Right cardiac atrium (tissue), 5 donors: ENCODE results near the gene ATF6. TPM values are rescaled to one million over a fixed set of nuclear protein-coding genes. Genes with fewer than 3 reads are reported as not detected.
"Not testable (repeated sequence)": the region's sequence is repeated elsewhere in the genome, so short reads cannot be mapped to it uniquely, and the experiment has no call there.

Experiments used
- ATAC-seq, 2 donors: fragments of 200-7000 bp; cut with Tn5 transposase; one replicate each; pipeline versions ENCODE4 v1.8.0 to v1.9.1; 2020; ENCODE audit warnings: moderate library complexity in 2 of 2, mild to moderate bottlenecking in 1 of 2
- DNase-seq, 3 donors: peaks; one replicate each; pipeline ENCODE4 v3.0.0-alpha.2; 2020
- H3K27ac ChIP-seq: one replicate; pipeline ENCODE4 v1.5.1; 2013; ENCODE audit warnings: mild to moderate bottlenecking, low read length, control low read depth, moderate library complexity
- H3K27me3 ChIP-seq: one replicate; pipeline ENCODE4 v1.6.1; 2013; ENCODE audit not compliant: control insufficient read depth, insufficient read depth
- H3K4me1 ChIP-seq: one replicate; pipeline ENCODE4 v1.6.1; 2013; ENCODE audit warnings: low read length; ENCODE audit not compliant: control insufficient read depth, insufficient read depth
- H3K4me3 ChIP-seq: one replicate; pipeline ENCODE4 v1.5.1; 2013; ENCODE audit warnings: low read length, control low read depth
- H3K9me3 ChIP-seq: one replicate; pipeline ENCODE4 v1.6.1; 2013; ENCODE audit warnings: low read length; ENCODE audit not compliant: control insufficient read depth
- WGBS: extraction: QIAGEN DNeasy Blood & Tissue Kit; methylation state at CpG from one replicate; pipeline ENCODE4 v1.1.7; 2013; 5-methylcytosine and 5-hydroxymethylcytosine counted together
- intact Hi-C, 4 donors: fragments of 100-400 bp; cut with DNase I; formaldehyde crosslinking; loops; one replicate each; pipeline versions ENCODE4 v1.11.0 to v1.14.0; 2022 to 2023
- polyA plus RNA-seq: library from polyadenylated mRNA; stranded (reverse); fragments of 200-250 nt; gene quantifications from one replicate; pipeline ENCODE4 v1.2.3, GENCODE V29; 2013
- total RNA-seq, 4 donors: library from RNA; stranded (reverse); fragmentation: NEBNext Ultra II Directional; extraction: Animal tissue kit (Norgen Biotek cat#: 25700); gene quantifications; one replicate each; pipeline ENCODE4 v1.2.1, GENCODE V29; 2021
- donor health status: healthy with polysubstance abuse.
- donor health status: DM: no; HTN: yes; CAD: no.
- donor health status: DM: no; HTN: no; CAD: no.
- donor health status: DM: no; HTN: yes; CAD: no; lungs with severe emphysema.
- donor health status: DM: yes; HTN: yes; CAD: no.

ATF6 gene
- total and polyA plus RNA-seq, 5 donors, result 5.7 to 18.5 (median 15.6) TPM

DNA sequence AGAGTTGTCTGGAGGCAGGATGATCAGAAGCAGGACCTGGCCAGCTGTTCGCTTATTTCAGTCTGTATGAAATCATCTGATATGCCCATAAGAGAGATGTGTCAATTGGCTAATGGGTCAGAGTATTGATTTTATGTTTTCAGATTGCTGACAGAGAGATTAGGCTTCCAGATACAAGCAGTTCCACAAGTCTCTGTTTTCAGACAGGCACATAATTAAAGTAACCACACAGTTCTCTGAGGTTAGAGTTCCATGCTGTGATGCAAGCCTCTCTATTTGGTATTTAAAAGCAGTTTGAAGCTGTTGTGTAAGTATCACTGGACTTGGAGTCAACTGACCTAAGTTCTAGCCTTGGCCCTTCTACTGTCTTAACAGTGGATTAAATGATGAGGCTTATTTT, 50.1 kb downstream of the ATF6 start:
- no peak overlapping the region for H3K27ac ChIP-seq
- H3K4me1 ChIP-seq, result no peaks in the 10 kb centered on the region
- DNase-seq (no peak), ATAC-seq (no peak)
- no peak overlapping the region for H3K4me3 ChIP-seq
- H3K9me3 ChIP-seq, result no peaks in the 10 kb centered on the region
- intact Hi-C loops, result no loop called here
- no peaks in the 10 kb centered on the region for H3K27me3 ChIP-seq
- 95% methylated on average over 1 of the region's 1 CpG for WGBS

DNA sequence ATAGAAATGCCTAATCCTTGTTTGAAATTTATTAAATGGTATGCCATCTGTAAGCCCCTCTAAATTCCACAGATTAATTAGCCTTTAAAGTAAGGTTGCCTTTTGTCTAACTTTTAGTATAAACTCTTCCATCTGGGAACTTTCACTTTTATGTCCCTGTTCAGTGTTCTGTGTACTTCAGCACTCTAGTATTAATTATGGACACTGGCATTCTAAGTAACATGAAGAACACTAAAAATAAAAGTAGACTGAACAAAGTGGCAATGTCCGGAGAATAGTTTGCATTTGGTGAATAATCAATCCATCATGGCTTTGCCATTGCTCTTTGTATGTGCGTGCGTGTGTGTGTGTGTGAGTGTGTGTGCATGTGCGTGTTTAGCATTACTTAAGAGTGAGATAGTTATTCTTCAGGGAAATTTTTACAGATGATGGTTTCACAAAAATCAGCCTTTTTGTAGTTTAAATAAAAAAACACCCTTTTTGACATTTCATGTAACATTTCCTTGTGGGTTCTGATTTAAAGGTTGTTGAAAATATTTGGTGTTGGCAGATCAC, 51.1 kb downstream of the ATF6 start:
- no peak for ATAC-seq
- Histone ChIP-seq H3K4me3 (no peak overlapping the region), H3K4me1 (no peaks in the 10 kb centered on the region), H3K27me3 (no peaks in the 10 kb centered on the region), H3K27ac (no peak overlapping the region), H3K9me3 (no peaks in the 10 kb centered on the region)
- no peak for DNase-seq
- 98% methylated on average over 4 of the region's 4 CpGs for WGBS
- intact Hi-C loops, result no loop called here

DNA sequence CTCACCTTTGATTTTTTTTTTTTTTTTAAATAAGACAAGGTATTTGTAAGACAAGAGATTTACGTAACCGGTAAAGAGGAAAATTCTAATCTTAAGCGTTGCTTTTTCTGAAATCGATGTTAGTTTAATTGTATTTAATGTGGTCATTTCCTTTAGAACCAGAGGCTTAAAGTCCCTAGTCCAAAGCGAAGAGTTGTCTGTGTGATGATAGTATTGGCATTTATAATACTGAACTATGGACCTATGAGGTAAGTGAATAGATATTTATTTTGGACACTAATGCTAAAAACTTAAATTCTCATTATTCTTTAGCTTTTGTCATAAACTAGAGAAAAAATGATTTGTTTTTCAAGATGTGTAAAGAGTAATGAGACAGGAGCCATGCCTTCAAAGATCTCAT, 54.8 kb downstream of the ATF6 start:
- DNase-seq, result no peak
- no peak for ATAC-seq
- Histone ChIP-seq H3K27me3 (no peaks in the 10 kb centered on the region), H3K9me3 (no peaks in the 10 kb centered on the region), H3K4me1 (peaks cover 1% of the 10 kb centered on the region), H3K4me3 (no peak overlapping the region), H3K27ac (no peak overlapping the region)
- intact Hi-C loops, result no loop called here
- WGBS, result 96% methylated on average over 5 of the region's 5 CpGs

DNA sequence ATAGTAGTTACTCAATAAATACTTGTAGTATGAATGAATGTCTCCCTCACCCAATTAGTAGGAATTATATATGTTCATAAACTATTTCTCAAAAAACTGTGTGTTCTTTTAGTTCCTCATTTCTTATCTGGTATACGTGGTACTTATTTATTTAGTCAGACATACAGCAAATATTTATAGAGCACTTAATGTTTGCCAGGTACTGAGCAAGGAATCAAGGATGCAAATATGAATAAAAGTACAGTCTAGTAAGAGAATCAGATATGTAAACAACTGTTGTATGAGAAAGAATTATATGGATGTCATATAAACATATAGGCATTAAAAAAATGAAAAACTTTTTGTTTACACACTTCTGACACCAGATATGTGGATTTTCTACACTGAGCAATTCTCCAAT, 58.5 kb downstream of the ATF6 start:
- no peak overlapping the region for H3K4me3 ChIP-seq
- 90% methylated on average over 1 of the region's 1 CpG for WGBS
- intact Hi-C loops, result no loop called here
- no peaks in the 10 kb centered on the region for H3K27me3 ChIP-seq
- ATAC-seq (no peak), DNase-seq (no peak)
- H3K27ac ChIP-seq, result no peak overlapping the region
- peaks cover 1% of the 10 kb centered on the region for H3K4me1 ChIP-seq
- H3K9me3 ChIP-seq, result no peaks in the 10 kb centered on the region

DNA sequence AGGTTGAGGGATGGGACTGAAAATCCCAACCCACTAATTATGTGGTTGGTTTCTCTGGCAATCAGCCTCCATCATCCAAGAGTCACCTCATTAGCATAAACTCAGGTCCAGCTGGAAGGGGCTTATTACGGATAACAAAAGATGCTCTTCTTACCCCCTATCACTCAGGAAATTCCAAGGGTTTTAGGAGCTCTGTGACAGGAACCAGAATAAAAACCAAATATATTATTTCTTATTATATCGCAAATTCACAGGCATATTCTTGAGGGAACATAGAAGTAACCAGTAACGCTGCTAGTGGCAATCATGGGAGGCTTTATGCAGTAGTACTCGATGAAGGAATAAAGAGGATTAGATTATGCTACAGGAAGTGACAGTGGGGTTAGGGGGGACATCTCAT, 59.7 kb downstream of the ATF6 start:
- peaks cover 1% of the 10 kb centered on the region for H3K4me1 ChIP-seq
- H3K27ac ChIP-seq, result no peak overlapping the region
- H3K4me3 ChIP-seq, result no peak overlapping the region
- DNase-seq (no peak), ATAC-seq (no peak)
- no peaks in the 10 kb centered on the region for H3K9me3 ChIP-seq
- WGBS, result 94% methylated on average over 4 of the region's 4 CpGs
- intact Hi-C loops, result no loop called here
- H3K27me3 ChIP-seq, result no peaks in the 10 kb centered on the region

DNA sequence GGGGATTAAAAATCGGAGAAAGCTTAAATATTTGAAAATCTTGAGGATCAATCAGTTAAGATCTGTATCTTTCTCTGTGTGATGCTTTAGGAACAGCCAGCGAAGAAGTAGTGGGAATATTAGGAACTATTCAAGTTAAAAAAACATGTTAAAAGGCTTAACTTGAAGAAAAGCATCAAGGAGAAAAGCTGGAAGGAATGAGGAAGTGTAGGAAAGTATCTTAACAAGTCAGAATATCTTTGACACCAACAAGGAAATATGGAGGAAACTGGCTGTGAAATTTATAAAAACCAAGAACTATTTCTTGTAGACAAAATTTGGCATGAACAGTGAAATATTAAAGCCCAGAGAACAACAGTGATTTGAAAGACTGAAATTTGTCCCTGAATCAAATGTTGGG, 60.4 kb downstream of the ATF6 start:
- H3K4me1 ChIP-seq, result peaks cover 1% of the 10 kb centered on the region
- no peak overlapping the region for H3K4me3 ChIP-seq
- H3K27ac ChIP-seq, result no peak overlapping the region
- 96% methylated on average over 2 of the region's 2 CpGs for WGBS
- intact Hi-C loops, result no loop called here
- no peaks in the 10 kb centered on the region for H3K27me3 ChIP-seq
- ATAC-seq, result no peak
- H3K9me3 ChIP-seq, result no peaks in the 10 kb centered on the region
- DNase-seq, result no peak

DNA sequence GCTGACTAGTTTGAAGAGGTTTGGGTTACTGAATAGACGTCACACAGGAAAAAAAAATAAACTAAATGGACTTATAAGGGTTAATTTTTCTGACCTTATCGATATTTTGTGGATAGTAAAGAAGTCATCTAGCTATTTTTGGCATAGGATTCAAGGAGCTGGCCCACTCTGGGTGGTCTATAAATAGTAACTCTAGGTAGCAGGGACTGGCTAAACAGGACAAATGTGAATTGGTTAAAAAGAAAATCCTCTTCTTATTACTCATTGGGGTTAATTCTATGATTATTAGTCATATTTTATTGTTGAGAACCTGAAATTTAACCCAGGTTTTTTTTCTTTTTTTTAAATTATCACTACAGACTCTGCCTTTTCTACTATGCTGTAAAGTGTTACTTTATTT, 61.7 kb downstream of the ATF6 start:
- no peak overlapping the region for H3K4me3 ChIP-seq
- H3K27ac ChIP-seq, result no peak overlapping the region
- H3K27me3 ChIP-seq, result no peaks in the 10 kb centered on the region
- no peaks in the 10 kb centered on the region for H3K9me3 ChIP-seq
- 47% methylated on average over 2 of the region's 2 CpGs for WGBS
- intact Hi-C loops, result no loop called here
- DNase-seq (no peak), ATAC-seq (no peak)
- peaks cover 1% of the 10 kb centered on the region for H3K4me1 ChIP-seq

DNA sequence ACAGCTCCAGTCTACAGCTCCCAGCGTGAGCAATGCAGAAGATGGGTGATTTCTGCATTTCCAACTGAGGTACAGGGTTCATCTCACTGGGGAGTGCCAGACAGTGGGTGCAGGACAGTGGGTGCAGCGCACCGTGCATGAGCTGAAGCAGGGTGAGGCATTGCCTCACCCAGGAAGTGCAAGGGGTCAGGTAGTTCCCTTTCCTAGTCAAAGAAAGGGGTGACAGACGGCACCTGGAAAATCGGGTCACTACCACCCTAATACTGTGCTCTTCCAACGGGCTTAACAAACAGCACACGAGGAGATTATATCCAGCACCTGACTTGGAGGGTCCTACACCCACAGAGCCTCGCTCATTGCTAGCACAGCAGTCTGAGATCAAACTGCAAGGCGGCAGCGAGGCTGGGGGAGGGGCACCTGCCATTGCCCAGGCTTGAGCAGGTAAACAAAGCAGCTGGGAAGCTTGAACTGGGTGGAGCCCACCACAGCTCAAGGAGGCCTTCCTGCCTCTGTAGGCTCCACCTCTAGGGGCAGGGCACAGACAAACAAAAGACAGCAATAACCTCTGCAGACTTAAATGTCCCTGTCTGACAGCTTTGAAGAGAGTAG, 66.3 kb downstream of the ATF6 start:
- H3K27me3 ChIP-seq, intact Hi-C loops, ATAC-seq, H3K4me3 ChIP-seq, H3K9me3 ChIP-seq, DNase-seq, H3K4me1 ChIP-seq, H3K27ac ChIP-seq: not testable (repeated sequence)
- 97% methylated on average over 10 of the region's 10 CpGs for WGBS

DNA sequence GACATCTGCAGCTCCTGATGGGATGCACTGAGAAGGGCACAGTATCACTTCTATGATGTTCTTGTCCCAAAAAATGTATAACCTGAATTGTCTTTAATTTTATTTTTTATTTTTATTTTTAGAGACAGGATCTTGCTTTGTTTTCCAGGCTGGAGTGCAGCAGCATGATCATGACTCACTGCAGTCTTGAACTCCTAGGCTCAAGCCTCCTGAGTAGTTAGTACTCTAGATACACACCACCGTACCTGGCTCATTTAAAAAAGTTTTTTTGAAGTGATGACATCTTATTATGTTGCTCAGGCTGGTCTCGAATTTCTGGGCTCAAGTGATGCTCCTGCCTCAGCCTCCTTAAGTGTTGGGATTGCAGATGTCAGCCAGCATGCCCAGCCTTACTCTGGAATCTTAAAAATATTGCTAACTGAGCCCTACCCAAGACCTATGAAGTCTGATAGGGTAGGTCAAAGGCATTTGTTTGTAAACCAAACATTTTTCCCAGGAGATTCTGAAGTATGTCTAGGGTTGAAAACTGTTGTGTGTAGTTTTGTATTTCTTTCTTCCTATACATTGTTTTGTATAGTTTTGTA, 68.9 kb downstream of the ATF6 start:
- ATAC-seq (no peak), DNase-seq (no peak)
- no peaks in the 10 kb centered on the region for H3K9me3 ChIP-seq
- no peak overlapping the region for H3K4me3 ChIP-seq
- 84% methylated on average over 2 of the region's 2 CpGs for WGBS
- no peak overlapping the region for H3K27ac ChIP-seq
- no peaks in the 10 kb centered on the region for H3K4me1 ChIP-seq
- H3K27me3 ChIP-seq, result no peaks in the 10 kb centered on the region
- intact Hi-C loops, result no loop called here

DNA sequence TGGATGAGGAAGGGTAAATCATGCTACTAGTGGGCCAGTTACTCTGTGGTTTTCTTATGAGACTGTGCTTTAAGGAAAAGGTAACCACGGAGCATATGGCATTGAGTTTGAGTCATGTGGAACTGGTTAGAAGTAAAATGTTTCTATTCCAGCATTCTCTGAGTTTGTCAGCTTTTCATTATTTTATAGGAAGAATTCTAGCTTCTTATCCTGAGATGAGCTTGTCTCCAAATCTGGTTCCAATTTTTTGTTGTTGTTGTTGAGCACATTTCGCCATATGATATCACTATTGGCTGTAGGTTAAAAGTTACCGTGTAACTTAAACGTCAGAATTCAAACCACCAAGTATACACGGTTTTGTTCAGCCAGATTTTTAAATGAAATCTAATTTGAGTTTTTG, 69.9 kb downstream of the ATF6 start:
- Histone ChIP-seq H3K9me3 (no peaks in the 10 kb centered on the region), H3K4me3 (no peak overlapping the region), H3K27ac (no peak overlapping the region), H3K4me1 (no peaks in the 10 kb centered on the region), H3K27me3 (no peaks in the 10 kb centered on the region)
- WGBS, result 80% methylated on average over 5 of the region's 5 CpGs
- intact Hi-C loops, result no loop called here
- no peak for DNase-seq
- no peak for ATAC-seq

DNA sequence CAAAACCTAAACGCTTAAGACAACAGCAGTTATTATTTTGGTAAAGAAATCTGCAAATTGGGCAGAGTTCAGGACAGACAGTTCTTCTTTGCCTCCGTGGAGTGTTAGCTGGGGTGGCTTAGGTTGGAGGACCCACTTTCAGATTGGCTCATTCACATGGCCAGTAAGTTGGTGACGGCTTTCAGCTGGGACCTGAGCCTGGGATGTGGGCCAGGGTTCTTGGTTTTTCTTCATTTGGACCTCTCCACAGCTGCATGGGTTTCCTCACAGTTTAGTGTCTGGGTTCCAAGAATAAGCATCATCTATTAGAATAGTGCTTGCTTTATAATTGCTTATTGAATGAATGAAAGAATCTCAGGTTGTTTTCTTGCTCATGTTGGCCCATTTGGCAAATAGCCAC, 72.2 kb downstream of the ATF6 start:
- Histone ChIP-seq H3K27me3 (no peaks in the 10 kb centered on the region), H3K4me3 (no peak overlapping the region), H3K27ac (no peak overlapping the region), H3K4me1 (peaks cover 2% of the 10 kb centered on the region), H3K9me3 (no peaks in the 10 kb centered on the region)
- ATAC-seq (peak; percentile 56 to 76), DNase-seq (peak; percentile 38 to 72 (median 64))
- WGBS, result 71% methylated on average over 3 of the region's 3 CpGs
- intact Hi-C loops, result no loop called here

DNA sequence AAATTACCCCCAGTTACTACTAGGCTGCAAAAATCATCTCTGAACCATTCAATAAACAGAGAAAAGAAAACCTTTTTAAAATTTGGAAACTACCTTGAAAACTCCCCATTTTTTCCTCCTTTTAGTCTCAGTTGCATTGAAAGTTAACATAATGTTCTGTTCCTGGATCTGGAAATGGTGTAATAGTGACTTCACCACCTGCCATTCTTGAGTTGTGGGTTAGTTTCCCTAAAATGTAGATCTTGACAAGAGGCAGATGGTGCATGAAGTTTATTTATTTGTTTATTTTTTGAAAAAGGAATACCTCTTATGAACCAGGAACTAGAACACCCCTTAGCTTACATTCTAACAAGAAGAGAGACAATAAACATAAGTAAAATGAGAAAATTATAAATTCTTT, 72.8 kb downstream of the ATF6 start:
- no peaks in the 10 kb centered on the region for H3K27me3 ChIP-seq
- ATAC-seq (no peak), DNase-seq (no peak)
- no peak overlapping the region for H3K4me3 ChIP-seq
- H3K9me3 ChIP-seq, result no peaks in the 10 kb centered on the region
- intact Hi-C loops, result no loop called here
- H3K27ac ChIP-seq, result no peak overlapping the region
- peaks cover 2% of the 10 kb centered on the region for H3K4me1 ChIP-seq
